HUES48 (cell line): Measurements from ENCODE around the gene FRMD8.

Experiments
- H3K27ac ChIP-seq: one replicate; pipeline ENCODE4 v1.7.0; 2013; ENCODE audit warnings: low read depth, low read length, inconsistent platforms
- H3K27me3 ChIP-seq: 2 replicates; pipeline ENCODE4 v1.6.1; 2013; ENCODE audit warnings: mild to moderate bottlenecking, low read length; ENCODE audit not compliant: control insufficient read depth, insufficient read depth
- H3K36me3 ChIP-seq: 2 replicates; pipeline ENCODE4 v1.6.1; 2013; ENCODE audit warnings: low read length; ENCODE audit not compliant: control insufficient read depth, insufficient read depth
- H3K4me1 ChIP-seq: 2 replicates; pipeline ENCODE4 v1.6.1; 2013; ENCODE audit warnings: mild to moderate bottlenecking, low read length; ENCODE audit not compliant: control insufficient read depth, insufficient read depth
- H3K4me3 ChIP-seq: 2 replicates; pipeline ENCODE4 v1.5.1; 2013; ENCODE audit warnings: mild to moderate bottlenecking, low read depth, low read length
- H3K9ac ChIP-seq: 2 replicates; pipeline ENCODE4 v1.6.1; 2013; ENCODE audit warnings: mild to moderate bottlenecking, low read depth, low read length, moderate library complexity
- H3K9me3 ChIP-seq: 2 replicates; pipeline ENCODE4 v1.6.1; 2013; ENCODE audit warnings: low read length; ENCODE audit not compliant: control insufficient read depth, insufficient read depth

Gene FRMD8

DNA sequence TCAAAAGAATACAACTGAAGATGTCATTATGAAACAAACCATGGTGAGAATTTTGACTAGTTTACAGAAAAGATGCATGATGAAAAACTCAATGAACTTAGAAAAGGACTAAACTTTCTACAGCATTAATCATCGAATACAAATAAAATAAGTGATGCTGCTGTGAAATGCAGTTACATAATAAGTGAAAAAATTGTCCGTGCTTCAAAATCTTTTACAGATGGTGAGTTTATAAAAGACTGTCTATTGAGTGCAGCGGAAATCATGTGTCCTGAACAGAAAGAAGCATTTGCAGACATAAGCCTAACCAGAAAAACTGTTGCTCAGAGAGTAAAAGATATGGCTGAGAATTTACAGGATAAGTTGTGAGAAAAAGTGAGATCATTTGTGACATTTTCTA, 70.0 kb downstream of the FRMD8 start:
- Histone ChIP-seq H3K9ac (no peak overlapping the region), H3K36me3 (no peaks in the 10 kb centered on the region), H3K27me3 (peaks cover 71% of the 10 kb centered on the region), H3K27ac (no peak overlapping the region), H3K9me3 (no peaks in the 10 kb centered on the region), H3K4me3 (no peak overlapping the region), H3K4me1 (peaks cover 6% of the 10 kb centered on the region; the same call in 1 of the 2 replicates)

DNA sequence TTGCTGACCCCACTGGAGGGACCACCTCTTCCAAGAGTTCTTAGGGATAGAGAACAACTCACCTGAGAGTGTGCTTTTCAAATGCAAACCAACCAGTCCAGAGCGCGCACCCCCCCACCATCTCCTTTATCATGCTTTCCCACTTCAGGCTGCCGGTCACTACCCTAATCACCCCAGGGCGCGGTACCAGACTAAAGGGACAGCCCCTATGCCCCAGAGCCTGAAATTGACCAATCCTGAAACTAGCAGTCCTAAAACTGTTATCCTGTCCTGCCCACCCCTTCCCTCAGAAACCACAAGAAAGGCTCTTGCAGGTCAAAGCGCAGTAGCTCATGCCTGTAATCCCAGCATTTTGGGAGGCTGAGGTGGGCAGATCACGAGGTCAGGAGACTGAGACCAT, 73.1 kb downstream of the FRMD8 start:
- Histone ChIP-seq H3K9ac (no peak overlapping the region), H3K4me1 (peaks cover 6% of the 10 kb centered on the region; the same call in 1 of the 2 replicates), H3K27ac (no peak overlapping the region), H3K36me3 (no peaks in the 10 kb centered on the region), H3K4me3 (no peak overlapping the region), H3K27me3 (peaks cover 69% of the 10 kb centered on the region), H3K9me3 (no peaks in the 10 kb centered on the region)
